Stimulated activated CD4-positive, alpha-beta T cell treated with anti-CD3 and anti-CD28 coated beads, Interleukin-12 subunit alpha, Interleukin-12 subunit beta, amount 100 ng/mL, for 4 hours (primary cell): ENCODE results near the gene PPP1CB.

Source experiments
- DNase-seq: peaks from one replicate; pipeline ENCODE4 v3.0.0-alpha.2; 2020

PPP1CB gene

GRCh38 chr2:28745876-28746275, 5.8 kb upstream of the PPP1CB start:
- no peak for DNase-seq

- no peak for DNase-seq
Measured at GRCh38 chr2:28746429-28747111, 5.1 kb upstream of the PPP1CB start.

- DNase-seq = no peak
Measured at GRCh38 chr2:28747714-28748113, 3.9 kb upstream of the PPP1CB start.

- no peak for DNase-seq
Measured at GRCh38 chr2:28748176-28748575, 3.5 kb upstream of the PPP1CB start.

GRCh38 chr2:28748941-28749340, 2.7 kb upstream of the PPP1CB start:
- DNase-seq = no peak

- no peak for DNase-seq
Measured at GRCh38 chr2:28749526-28749925, 2.1 kb upstream of the PPP1CB start.

GRCh38 chr2:28750316-28751251, 1.0 kb upstream of the PPP1CB start:
- peak; percentile 13 for DNase-seq

- no peak for DNase-seq
Measured at GRCh38 chr2:28751956-28752630, 463 bp downstream of the PPP1CB start.

GRCh38 chr2:28752631-28753376, 1.2 kb downstream of the PPP1CB start:
- DNase-seq = no peak

GRCh38 chr2:28754321-28754720, 2.7 kb downstream of the PPP1CB start:
- no peak for DNase-seq

GRCh38 chr2:28755421-28755820, 3.8 kb downstream of the PPP1CB start:
- no peak for DNase-seq

- no peak for DNase-seq
Measured at GRCh38 chr2:28758459-28758858, 6.8 kb downstream of the PPP1CB start.

GRCh38 chr2:28761420-28761819, 9.8 kb downstream of the PPP1CB start:
- no peak for DNase-seq

- no peak for DNase-seq
Measured at GRCh38 chr2:28764909-28765711, 13.5 kb downstream of the PPP1CB start.

- DNase-seq = no peak
Measured at GRCh38 chr2:28766070-28766469, 14.4 kb downstream of the PPP1CB start.

GRCh38 chr2:28767337-28767736, 15.7 kb downstream of the PPP1CB start:
- no peak for DNase-seq

GRCh38 chr2:28768422-28768821, 16.8 kb downstream of the PPP1CB start:
- no peak for DNase-seq

- DNase-seq = no peak
Measured at GRCh38 chr2:28768952-28769351, 17.3 kb downstream of the PPP1CB start.

- DNase-seq = no peak
Measured at GRCh38 chr2:28772351-28772750, 20.7 kb downstream of the PPP1CB start.

- DNase-seq = no peak
Measured at GRCh38 chr2:28776471-28776870, 24.8 kb downstream of the PPP1CB start.

- DNase-seq = no peak
Measured at GRCh38 chr2:28778392-28778791, 26.8 kb downstream of the PPP1CB start.

- DNase-seq = no peak
Measured at GRCh38 chr2:28779001-28779400, 27.4 kb downstream of the PPP1CB start.
